ENCODE data around the gene MPV17.

The MPV17 gene

DNA sequence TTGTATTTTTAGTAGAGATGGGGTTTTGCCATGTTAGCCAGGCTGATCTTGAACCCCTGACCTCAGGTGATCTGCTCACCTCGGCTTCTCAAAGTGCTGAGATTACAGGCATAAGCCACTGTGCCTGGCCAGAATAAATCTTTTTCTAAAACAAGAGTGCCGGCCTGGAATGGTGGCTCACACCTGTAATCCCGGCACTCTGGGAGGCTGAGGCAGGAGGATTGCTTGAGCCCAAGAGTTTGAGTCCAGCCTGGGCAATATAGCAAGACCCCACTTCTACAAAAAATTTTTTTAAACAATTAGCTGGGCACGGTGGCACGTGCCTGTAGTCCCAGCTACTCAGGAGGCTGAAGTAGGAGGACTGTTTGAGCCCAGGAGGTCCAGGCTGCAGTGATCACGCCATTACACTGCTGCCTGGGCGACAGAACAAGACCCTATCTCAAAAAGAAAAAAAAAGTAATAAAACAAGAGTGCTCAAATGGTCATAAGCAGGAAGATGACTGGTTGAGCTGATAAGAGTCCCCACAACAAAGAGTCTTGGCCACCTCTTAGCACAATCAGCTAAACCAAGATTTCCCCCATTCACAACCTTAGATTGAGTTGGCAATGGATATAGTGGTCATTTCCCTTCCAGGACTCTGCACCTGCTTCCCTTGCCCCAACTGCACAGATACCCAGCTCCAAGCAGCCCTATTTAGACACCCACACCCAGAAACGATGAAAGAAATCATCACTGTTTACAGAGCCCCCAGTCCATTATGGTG lies 8.8 kb downstream of the MPV17 start:
- Histone ChIP-seq H3K4me1 (no peaks in the 10 kb centered on the region), H3K36me3 (peaks cover 19 to 66% (median 35%) of the 10 kb centered on the region in 3 donors), H3K9me3 (no peaks in the 10 kb centered on the region), H3K4me3 (no peak overlapping the region), H3K27ac (no peak overlapping the region), H3K27me3 (peaks cover 0 to 8% of the 10 kb centered on the region in 2 donors)
- no peak for DNase-seq
- intact Hi-C loops (cut with DNase I; ENCODE audit: low total_unique reads), result no loop called here
- TF ChIP-seq, protein P1, sequence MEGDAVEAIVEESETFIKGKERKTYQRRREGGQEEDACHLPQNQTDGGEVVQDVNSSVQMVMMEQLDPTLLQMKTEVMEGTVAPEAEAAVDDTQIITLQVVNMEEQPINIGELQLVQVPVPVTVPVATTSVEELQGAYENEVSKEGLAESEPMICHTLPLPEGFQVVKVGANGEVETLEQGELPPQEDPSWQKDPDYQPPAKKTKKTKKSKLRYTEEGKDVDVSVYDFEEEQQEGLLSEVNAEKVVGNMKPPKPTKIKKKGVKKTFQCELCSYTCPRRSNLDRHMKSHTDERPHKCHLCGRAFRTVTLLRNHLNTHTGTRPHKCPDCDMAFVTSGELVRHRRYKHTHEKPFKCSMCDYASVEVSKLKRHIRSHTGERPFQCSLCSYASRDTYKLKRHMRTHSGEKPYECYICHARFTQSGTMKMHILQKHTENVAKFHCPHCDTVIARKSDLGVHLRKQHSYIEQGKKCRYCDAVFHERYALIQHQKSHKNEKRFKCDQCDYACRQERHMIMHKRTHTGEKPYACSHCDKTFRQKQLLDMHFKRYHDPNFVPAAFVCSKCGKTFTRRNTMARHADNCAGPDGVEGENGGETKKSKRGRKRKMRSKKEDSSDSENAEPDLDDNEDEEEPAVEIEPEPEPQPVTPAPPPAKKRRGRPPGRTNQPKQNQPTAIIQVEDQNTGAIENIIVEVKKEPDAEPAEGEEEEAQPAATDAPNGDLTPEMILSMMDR (IDR thresholded peaks at IDR 0.05), result no peak

DNA sequence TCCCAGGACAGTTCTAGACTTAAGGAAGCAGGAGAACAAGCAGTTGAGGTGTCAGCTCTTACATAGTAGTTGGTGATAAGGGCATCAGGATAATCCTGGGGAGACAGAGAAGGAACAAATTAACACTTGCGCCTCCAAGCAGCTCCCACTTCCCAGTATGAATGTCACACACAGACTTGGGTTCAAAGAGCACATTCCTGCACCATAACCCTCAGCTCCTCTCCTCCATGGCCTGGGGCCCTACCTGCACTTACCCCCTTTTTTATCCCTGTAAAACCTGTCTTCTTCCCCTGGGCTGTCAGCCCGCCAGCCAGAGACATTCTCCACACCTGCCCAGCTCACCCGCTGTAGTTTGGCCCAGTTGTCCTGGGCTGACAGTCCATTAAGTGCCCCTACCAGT lies 10.7 kb downstream of the MPV17 start:
- DNase-seq, result no peak
- Histone ChIP-seq H3K27ac (no peak overlapping the region), H3K36me3 (peaks cover 19 to 64% (median 35%) of the 10 kb centered on the region in 3 donors), H3K27me3 (peaks cover 5 to 27% of the 10 kb centered on the region in 2 donors), H3K9me3 (no peaks in the 10 kb centered on the region), H3K4me1 (peaks cover 0 to 16% (median 12%) of the 10 kb centered on the region in 4 donors), H3K4me3 (no peak overlapping the region)
- TF ChIP-seq, protein P1 (IDR thresholded peaks at IDR 0.05), result no peak
- intact Hi-C loops (cut with DNase I; ENCODE audit: low total_unique reads), result no loop called here

DNA sequence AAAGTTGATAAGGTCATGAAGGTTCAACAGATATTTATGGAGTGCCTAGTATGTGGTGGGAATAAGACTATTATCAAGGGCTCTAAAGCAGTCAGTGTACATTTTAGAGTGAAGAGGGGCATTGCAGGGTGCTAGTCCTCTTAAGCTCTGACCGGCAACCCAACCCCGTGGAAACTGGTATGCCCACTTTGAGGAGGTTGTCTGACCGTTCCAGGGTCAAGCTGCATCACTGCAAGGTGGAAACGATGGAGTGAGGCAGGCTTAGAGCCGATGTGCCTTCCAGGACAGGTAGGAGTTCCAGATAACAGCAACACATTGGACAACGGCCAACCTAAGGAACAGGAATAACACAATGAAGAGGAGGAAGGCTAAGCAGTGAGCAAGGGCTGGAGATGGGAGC lies 13.2 kb downstream of the MPV17 start:
- peaks cover 0 to 3% (median 0%) of the 10 kb centered on the region in 3 donors for H3K9me3 ChIP-seq
- H3K4me1 ChIP-seq, result peaks cover 0 to 26% (median 19%) of the 10 kb centered on the region in 4 donors
- TF ChIP-seq, protein P1 (IDR thresholded peaks at IDR 0.05), result no peak
- intact Hi-C loops (cut with DNase I; ENCODE audit: low total_unique reads), result no loop called here
- peaks cover 10 to 52% of the 10 kb centered on the region in 2 donors for H3K27me3 ChIP-seq
- H3K27ac ChIP-seq, result no peak overlapping the region
- DNase-seq, result no peak
- H3K4me3 ChIP-seq, result no peak overlapping the region
- peaks cover 19 to 43% (median 28%) of the 10 kb centered on the region in 3 donors for H3K36me3 ChIP-seq

DNA sequence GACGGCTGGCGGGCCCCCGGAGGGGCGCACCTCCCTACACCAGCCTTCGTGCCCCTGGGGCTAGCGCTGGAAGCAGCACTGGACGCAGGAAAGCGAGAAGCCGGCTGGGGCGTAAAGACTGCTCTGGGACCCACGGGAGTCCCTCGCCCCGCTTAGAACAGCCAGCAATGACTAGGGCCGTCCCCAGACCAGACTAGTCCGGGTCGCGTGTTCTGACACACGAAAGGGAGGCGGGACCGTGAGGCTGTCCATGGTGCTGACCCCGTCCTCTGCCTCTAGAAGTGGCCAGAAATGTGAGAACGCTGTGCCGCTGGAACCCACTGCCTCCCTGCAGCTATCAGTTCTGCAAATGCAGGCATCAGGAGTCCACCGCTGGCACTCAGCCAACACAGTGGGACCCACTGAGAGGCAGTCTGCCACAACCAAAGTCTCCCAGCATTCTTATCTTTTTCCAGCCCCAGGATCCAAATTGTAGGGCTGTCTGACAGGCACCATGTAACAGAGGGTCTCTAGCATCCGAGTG lies 14.5 kb downstream of the MPV17 start, which contains the start of gene UCN:
TSS of gene UCN (minus strand) at position 87 of the 523 bp plus-strand sequence. CDS start 550 bp downstream, outside the sequence.
- TF ChIP-seq, protein P1 (IDR thresholded peaks at IDR 0.05), result no peak
- Histone ChIP-seq H3K27ac (no peak within 1 kb of the TSS), H3K9me3 (peaks cover 0 to 5% (median 0%) of the 10 kb centered on the region in 3 donors), H3K4me3 (no peak within 1 kb of the TSS), H3K4me1 (peaks cover 0 to 26% (median 19%) of the 10 kb centered on the region in 4 donors), H3K27me3 (peaks cover 10 to 54% of the 10 kb centered on the region in 2 donors), H3K36me3 (peaks cover 19 to 43% (median 28%) of the 10 kb centered on the region in 3 donors)
- peak in 1 of 2 donors; percentile 71 for DNase-seq
- intact Hi-C loops (cut with DNase I; ENCODE audit: low total_unique reads), result no loop called here

DNA sequence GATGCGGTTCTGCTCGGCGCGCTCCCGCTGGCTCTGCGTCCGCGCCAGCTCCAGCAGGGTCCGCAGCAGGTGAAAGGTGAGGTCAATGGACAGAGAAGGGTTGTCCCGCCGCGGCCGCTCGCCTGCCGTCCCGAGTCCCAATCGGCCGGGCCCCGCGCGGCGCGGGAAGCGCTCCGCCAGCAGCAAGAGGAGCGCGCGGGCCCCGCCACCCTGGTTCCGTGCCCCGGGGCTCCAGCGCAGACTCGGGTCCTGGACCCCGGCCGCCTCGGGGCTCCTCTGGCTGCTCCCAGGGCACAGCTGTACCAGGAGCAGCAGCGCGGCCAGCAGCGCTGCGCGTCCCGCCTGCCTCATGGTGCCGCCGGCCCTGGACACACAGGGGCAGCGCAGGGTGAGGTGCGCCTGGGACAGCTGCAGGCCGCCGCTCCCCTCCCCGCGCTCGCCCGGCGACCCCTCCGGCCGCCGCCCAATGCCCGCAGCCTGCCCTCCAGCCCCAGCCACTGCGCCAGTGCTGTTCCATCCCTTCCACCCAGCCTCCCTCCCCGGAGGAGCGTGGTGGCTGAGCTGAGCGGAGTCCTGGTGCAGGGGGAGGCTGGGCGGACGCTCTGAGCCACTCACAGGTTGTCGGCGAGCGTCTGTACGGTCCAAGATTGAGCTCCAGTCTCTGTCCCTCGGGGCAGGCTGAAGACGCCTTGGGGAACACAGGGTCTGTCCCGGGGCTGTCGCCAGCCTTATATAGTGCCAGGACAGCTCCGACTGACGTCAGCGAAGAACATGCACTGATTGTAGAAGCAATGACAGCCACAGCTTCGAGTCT lies 15.1 kb downstream of the MPV17 start:
- peaks cover 19 to 39% (median 28%) of the 10 kb centered on the region in 3 donors for H3K36me3 ChIP-seq
- no peak for DNase-seq
- no peak overlapping the region for H3K4me3 ChIP-seq
- H3K27ac ChIP-seq, result no peak overlapping the region
- H3K9me3 ChIP-seq, result peaks cover 0 to 5% (median 0%) of the 10 kb centered on the region in 3 donors
- H3K27me3 ChIP-seq, result peaks cover 10 to 54% of the 10 kb centered on the region in 2 donors
- TF ChIP-seq, protein P1 (IDR thresholded peaks at IDR 0.05), result no peak
- intact Hi-C loops (cut with DNase I; ENCODE audit: low total_unique reads), result no loop called here
- peaks cover 0 to 26% (median 21%) of the 10 kb centered on the region in 4 donors for H3K4me1 ChIP-seq

Measured in tibial artery (tissue), 4 donors.